Upper lobe of left lung (tissue), 6 donors: ENCODE results near the gene SYNPR. TPM values are rescaled to one million over a fixed set of nuclear protein-coding genes. Genes with fewer than 3 reads are reported as not detected.

Source experiments
- ATAC-seq, 2 donors: fragments of 200-7000 bp; cut with Tn5 transposase; one replicate each; pipeline ENCODE4 v1.9.1; 2022; ENCODE audit warnings: mild to moderate bottlenecking in 2 of 2, moderate library complexity in 2 of 2; ENCODE audit not compliant: low FRiP score in 2 of 2
- DNase-seq, 2 donors: peaks; one replicate each; pipeline ENCODE4 v3.0.0-alpha.2; 2019 to 2020
- H3K27ac ChIP-seq, 4 donors: fragments of 200-600 bp; sonication (generic); one replicate each; pipeline ENCODE4 v1.5.1; 2016 to 2019
- H3K27me3 ChIP-seq, 4 donors: fragments of 200-600 bp; sonication (generic); one replicate each; pipeline ENCODE4 v1.5.1; 2017 to 2019
- H3K36me3 ChIP-seq, 4 donors: fragments of 200-600 bp; sonication (generic); one replicate each; pipeline ENCODE4 v1.5.1; 2016 to 2019
- H3K4me1 ChIP-seq, 4 donors: fragments of 200-600 bp; sonication (generic); one replicate each; pipeline ENCODE4 v1.5.1; 2018 to 2019
- H3K4me3 ChIP-seq, 4 donors: fragments of 200-600 bp; sonication (generic); one replicate each; pipeline ENCODE4 v1.5.1; 2017 to 2019; ENCODE audit warnings: mild to moderate bottlenecking in 2 of 4, moderate library complexity in 1 of 4
- H3K9me3 ChIP-seq, 4 donors: fragments of 200-600 bp; sonication (generic); one replicate each; pipeline ENCODE4 v1.5.1; 2018 to 2019
- CTCF ChIP-seq, 6 experiments: fragments of 450-650 bp in 4 of 6; fragments of 200-600 bp in 2 of 6; sonication (generic) in 2 of 6; IDR thresholded peaks; one replicate each; pipeline ENCODE4 v1.5.1; 2016 to 2019; ENCODE audit warnings: antibody characterized with exemption in 6 of 6
- EP300 ChIP-seq, 4 donors: sonication (generic); formaldehyde crosslinking; IDR thresholded peaks; one replicate each; pipeline ENCODE4 v1.5.1; 2017; ENCODE audit warnings: antibody characterized with exemption in 4 of 4, control low read depth in 2 of 4
- POLR2A ChIP-seq, 4 donors: fragments of 450-650 bp; IDR thresholded peaks; one replicate each; pipeline ENCODE4 v1.5.1; 2016 to 2017; ENCODE audit warnings: antibody characterized with exemption in 4 of 4, mild to moderate bottlenecking in 2 of 4
- POLR2AphosphoS5 ChIP-seq, 2 donors: sonication (generic); formaldehyde crosslinking; IDR thresholded peaks; one replicate each; pipeline ENCODE4 v1.5.1; 2017; ENCODE audit warnings: antibody characterized with exemption in 2 of 2
- WGBS, 2 donors: methylation state at CpG; one replicate each; pipeline ENCODE4 v1.1.5; 2017 to 2018; 5-methylcytosine and 5-hydroxymethylcytosine counted together
- total RNA-seq, 6 donors: library from RNA; depleted of rRNA in 4 of 6; stranded (reverse); fragments of >200 nt in 4 of 6; gene quantifications; one replicate each; pipeline versions ENCODE4 v1.1.0 to v1.2.1, GENCODE V29; 2016 to 2021
- donor health status: DM: no; HTN: no; CAD: no; lungs with moderate emphysema.
- donor health status: DM: no; HTN: yes; CAD: no; lungs with severe emphysema.

Gene SYNPR
- total RNA-seq, 6 donors from 2014 or later: not detected

GRCh38 chr3:63462732-63463131 lies 184.6 kb downstream of the SYNPR start:
- Histone ChIP-seq H3K4me3 (no peak overlapping the region), H3K4me1 (no peaks in the 10 kb centered on the region), H3K9me3 (no peaks in the 10 kb centered on the region), H3K27me3 (no peaks in the 10 kb centered on the region), H3K27ac (no peak overlapping the region), H3K36me3 (no peaks in the 10 kb centered on the region)
- no peak for TF ChIP-seq CTCF (IDR thresholded peaks at IDR 0.05)
- TF ChIP-seq EP300 (IDR thresholded peaks at IDR 0.05): no peak
- TF ChIP-seq POLR2AphosphoS5 (IDR thresholded peaks at IDR 0.05): no peak
- TF ChIP-seq POLR2A (IDR thresholded peaks at IDR 0.05): no peak
- DNase-seq: no peak
- no peak for ATAC-seq

DNA sequence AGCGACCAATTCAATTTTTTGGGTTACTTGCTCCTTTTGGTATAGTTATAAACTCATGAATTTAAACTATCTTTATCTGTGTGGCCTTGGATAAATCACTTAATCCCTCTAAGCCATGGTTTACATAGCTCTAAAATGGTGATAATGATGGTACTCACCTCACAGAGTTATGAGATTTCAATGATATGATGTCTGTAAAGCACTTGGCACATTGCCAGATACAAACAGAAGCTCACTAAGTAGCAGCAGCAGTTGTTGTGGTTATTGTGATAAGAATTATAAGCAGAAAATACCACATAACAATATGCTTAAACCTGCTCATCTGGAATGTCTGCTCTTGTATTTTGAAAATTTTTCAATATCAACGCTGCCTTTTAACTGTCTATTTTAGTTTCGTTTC lies 189.3 kb downstream of the SYNPR start:
- 63 to 75% methylated on average over 3 of the region's 3 CpGs for WGBS, 2 donors
- no peaks in the 10 kb centered on the region for H3K36me3 ChIP-seq
- DNase-seq: no peak
- no peak for TF ChIP-seq POLR2AphosphoS5 (IDR thresholded peaks at IDR 0.05)
- TF ChIP-seq CTCF (IDR thresholded peaks at IDR 0.05): no peak
- no peak for TF ChIP-seq EP300 (IDR thresholded peaks at IDR 0.05)
- no peak for TF ChIP-seq POLR2A (IDR thresholded peaks at IDR 0.05)
- no peaks in the 10 kb centered on the region for H3K27me3 ChIP-seq
- H3K9me3 ChIP-seq: no peaks in the 10 kb centered on the region
- no peak for ATAC-seq
- H3K4me3 ChIP-seq: no peak overlapping the region
- H3K27ac ChIP-seq: no peak overlapping the region
- no peaks in the 10 kb centered on the region for H3K4me1 ChIP-seq

- 71 to 79% methylated on average over 1 of the region's 1 CpG for WGBS, 2 donors
- TF ChIP-seq CTCF (IDR thresholded peaks at IDR 0.05) (no peak), POLR2AphosphoS5 (IDR thresholded peaks at IDR 0.05) (no peak), POLR2A (IDR thresholded peaks at IDR 0.05) (no peak), EP300 (IDR thresholded peaks at IDR 0.05) (no peak)
Observed at GRCh38 chr3:63470745-63471144, 192.6 kb downstream of the SYNPR start.

DNA sequence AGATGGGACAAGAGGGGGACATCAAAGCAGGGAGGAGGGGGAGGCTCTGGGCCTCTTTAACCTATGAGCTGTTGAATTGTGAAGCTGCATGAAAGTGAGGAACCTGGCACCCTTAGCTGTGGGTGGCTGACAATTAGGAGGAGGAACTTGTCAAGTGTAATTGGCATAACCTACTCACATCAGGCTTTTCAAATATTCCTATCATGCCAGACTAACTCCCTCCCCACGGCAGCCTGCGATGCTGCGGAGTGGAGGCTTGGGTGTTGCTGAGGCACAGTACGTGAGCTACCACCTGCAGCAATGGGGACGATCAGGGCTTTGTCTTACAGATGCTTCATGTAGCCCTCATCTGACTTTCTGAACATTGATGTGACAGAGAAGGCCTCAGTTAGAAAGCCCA lies 193.7 kb downstream of the SYNPR start:
- ATAC-seq (no peak), DNase-seq (peak in 1 of 2 donors; percentile 17)
- Histone ChIP-seq H3K36me3 (no peaks in the 10 kb centered on the region), H3K4me1 (no peaks in the 10 kb centered on the region), H3K27me3 (no peaks in the 10 kb centered on the region), H3K4me3 (no peak overlapping the region), H3K9me3 (no peaks in the 10 kb centered on the region), H3K27ac (no peak overlapping the region)
- WGBS, 2 donors: 87% methylated on average over 5 of the region's 5 CpGs; no CpG with 5 or more reads in 1 of the 2 donors
- TF ChIP-seq CTCF (IDR thresholded peaks at IDR 0.05): no peak
- no peak for TF ChIP-seq POLR2A (IDR thresholded peaks at IDR 0.05)
- no peak for TF ChIP-seq EP300 (IDR thresholded peaks at IDR 0.05)
- TF ChIP-seq POLR2AphosphoS5 (IDR thresholded peaks at IDR 0.05): no peak

More at GRCh38 chr3:63470745-63471144, 192.6 kb downstream of the SYNPR start:
- Histone ChIP-seq H3K36me3 (no peaks in the 10 kb centered on the region), H3K4me3 (no peak overlapping the region), H3K4me1 (no peaks in the 10 kb centered on the region), H3K27ac (no peak overlapping the region), H3K9me3 (no peaks in the 10 kb centered on the region), H3K27me3 (no peaks in the 10 kb centered on the region)
- DNase-seq: no peak
- no peak for ATAC-seq

GRCh38 chr3:63473641-63474166 lies 195.6 kb downstream of the SYNPR start:
- H3K27ac ChIP-seq: no peak overlapping the region
- ATAC-seq (no peak), DNase-seq (no peak)
- H3K27me3 ChIP-seq: no peaks in the 10 kb centered on the region
- H3K9me3 ChIP-seq: no peaks in the 10 kb centered on the region
- H3K4me3 ChIP-seq: no peak overlapping the region
- H3K4me1 ChIP-seq: no peaks in the 10 kb centered on the region
- no peaks in the 10 kb centered on the region for H3K36me3 ChIP-seq
- 68 to 69% methylated on average over 6 of the region's 6 CpGs for WGBS, 2 donors
- TF ChIP-seq POLR2A (IDR thresholded peaks at IDR 0.05) (no peak), CTCF (IDR thresholded peaks at IDR 0.05) (no peak), EP300 (IDR thresholded peaks at IDR 0.05) (no peak), POLR2AphosphoS5 (IDR thresholded peaks at IDR 0.05) (no peak)
